HUES48 (cell line): Measurements from ENCODE around the gene CSRP1.

Experiments
- H3K27ac ChIP-seq: one replicate; pipeline ENCODE4 v1.7.0; 2013; ENCODE audit warnings: low read depth, low read length, inconsistent platforms
- H3K27me3 ChIP-seq: 2 replicates; pipeline ENCODE4 v1.6.1; 2013; ENCODE audit warnings: mild to moderate bottlenecking, low read length; ENCODE audit not compliant: control insufficient read depth, insufficient read depth
- H3K36me3 ChIP-seq: 2 replicates; pipeline ENCODE4 v1.6.1; 2013; ENCODE audit warnings: low read length; ENCODE audit not compliant: control insufficient read depth, insufficient read depth
- H3K4me1 ChIP-seq: 2 replicates; pipeline ENCODE4 v1.6.1; 2013; ENCODE audit warnings: mild to moderate bottlenecking, low read length; ENCODE audit not compliant: control insufficient read depth, insufficient read depth
- H3K4me3 ChIP-seq: 2 replicates; pipeline ENCODE4 v1.5.1; 2013; ENCODE audit warnings: mild to moderate bottlenecking, low read depth, low read length
- H3K9ac ChIP-seq: 2 replicates; pipeline ENCODE4 v1.6.1; 2013; ENCODE audit warnings: mild to moderate bottlenecking, low read depth, low read length, moderate library complexity
- H3K9me3 ChIP-seq: 2 replicates; pipeline ENCODE4 v1.6.1; 2013; ENCODE audit warnings: low read length; ENCODE audit not compliant: control insufficient read depth, insufficient read depth

CSRP1 gene

GRCh38 chr1:201444792-201445191, 62.1 kb downstream of the CSRP1 start:
- no peaks in the 10 kb centered on the region for H3K9me3 ChIP-seq
- H3K4me3 ChIP-seq, result no peak overlapping the region
- H3K27ac ChIP-seq, result no peak overlapping the region
- no peaks in the 10 kb centered on the region for H3K36me3 ChIP-seq
- no peaks in the 10 kb centered on the region for H3K27me3 ChIP-seq
- peaks cover 13% of the 10 kb centered on the region for H3K4me1 ChIP-seq
- no peak overlapping the region for H3K9ac ChIP-seq

GRCh38 chr1:201443747-201444146, 63.2 kb downstream of the CSRP1 start:
- Histone ChIP-seq H3K27ac (no peak overlapping the region), H3K27me3 (no peaks in the 10 kb centered on the region), H3K4me3 (no peak overlapping the region), H3K4me1 (peaks cover 9% of the 10 kb centered on the region), H3K9ac (no peak overlapping the region), H3K36me3 (no peaks in the 10 kb centered on the region), H3K9me3 (no peaks in the 10 kb centered on the region)

- Histone ChIP-seq H3K36me3 (no peaks in the 10 kb centered on the region), H3K4me3 (no peak overlapping the region), H3K4me1 (no peaks in the 10 kb centered on the region), H3K9ac (no peak overlapping the region), H3K27ac (no peak overlapping the region), H3K27me3 (no peaks in the 10 kb centered on the region), H3K9me3 (no peaks in the 10 kb centered on the region)
Observed at GRCh38 chr1:201436969-201437368, 70.0 kb downstream of the CSRP1 start.

GRCh38 chr1:201436393-201436792, 70.5 kb downstream of the CSRP1 start:
- no peak overlapping the region for H3K27ac ChIP-seq

GRCh38 chr1:201434266-201434665, 72.7 kb downstream of the CSRP1 start:
- Histone ChIP-seq H3K9me3 (no peaks in the 10 kb centered on the region), H3K9ac (no peak overlapping the region)

More at GRCh38 chr1:201436393-201436792, 70.5 kb downstream of the CSRP1 start:
- Histone ChIP-seq H3K36me3 (no peaks in the 10 kb centered on the region), H3K9ac (no peak overlapping the region), H3K27me3 (no peaks in the 10 kb centered on the region), H3K4me1 (no peaks in the 10 kb centered on the region), H3K4me3 (no peak overlapping the region), H3K9me3 (no peaks in the 10 kb centered on the region)

GRCh38 chr1:201433609-201434008, 73.3 kb downstream of the CSRP1 start:
- H3K9ac ChIP-seq, result no peak overlapping the region
- H3K4me1 ChIP-seq, result no peaks in the 10 kb centered on the region
- H3K36me3 ChIP-seq, result no peaks in the 10 kb centered on the region
- H3K4me3 ChIP-seq, result no peak overlapping the region
- no peaks in the 10 kb centered on the region for H3K27me3 ChIP-seq
- no peak overlapping the region for H3K27ac ChIP-seq
- no peaks in the 10 kb centered on the region for H3K9me3 ChIP-seq

More at GRCh38 chr1:201434266-201434665, 72.7 kb downstream of the CSRP1 start:
- Histone ChIP-seq H3K4me1 (no peaks in the 10 kb centered on the region), H3K27ac (no peak overlapping the region), H3K27me3 (no peaks in the 10 kb centered on the region), H3K36me3 (no peaks in the 10 kb centered on the region), H3K4me3 (no peak overlapping the region)
